Measurements from ENCODE around the gene ASNSD1. TPM values are rescaled to one million over a fixed set of nuclear protein-coding genes. Genes with fewer than 3 reads are reported as not detected.

ASNSD1 gene
- total and polyA plus RNA-seq, 2 experiments from 2014 or later, result 38.4 to 49.7 TPM

- no peaks in the 10 kb centered on the region for H3K9me3 Mint-ChIP-seq
- DNase-seq (ENCODE audit: low spot score), result no peak
- no peaks in the 10 kb centered on the region; the same call in 1 of the 2 replicates for H3K9me2 ChIP-seq (ENCODE audit: insufficient read depth)
- no peaks in the 10 kb centered on the region for H3K27me3 Mint-ChIP-seq (ENCODE audit: insufficient read depth, low read depth, poor library complexity)
- H3K27ac ChIP-seq (ENCODE audit: low read depth), result no peak overlapping the region
- peaks cover 11% of the 10 kb centered on the region; the same call in 1 of the 2 replicates for H3K4me1 ChIP-seq (ENCODE audit: insufficient read depth)
- peaks cover 11% of the 10 kb centered on the region for H3K4me1 Mint-ChIP-seq
- no peak for ATAC-seq
- H3K36me3 Mint-ChIP-seq (ENCODE audit: low read depth), result no peaks in the 10 kb centered on the region
- no peak overlapping the region for H3K4me3 ChIP-seq
- H3K36me3 ChIP-seq (ENCODE audit: insufficient read depth), result no peaks in the 10 kb centered on the region
- H3F3A ChIP-seq (replicated peaks; ENCODE audit: low read depth), result no peaks in the 10 kb centered on the region
- no peak for TF ChIP-seq STAT1 (IDR thresholded peaks at IDR 0.05; ENCODE audit: unreplicated experiment)
- no peak for TF ChIP-seq POLR2AphosphoS5 (IDR thresholded peaks at IDR 0.05; ENCODE audit: low read depth)
- no peak for TF ChIP-seq JUNB (IDR thresholded peaks at IDR 0.05; ENCODE audit: unreplicated experiment)
- no peak for TF ChIP-seq ZNF114 (CRISPR knock-in tag; IDR thresholded peaks at IDR 0.05)
- no peak for TF ChIP-seq REST (IDR thresholded peaks at IDR 0.05; ENCODE audit: unreplicated experiment)
- no peak for TF ChIP-seq EZH2 (IDR thresholded peaks at IDR 0.05; ENCODE audit: low read depth, unreplicated experiment)
- no peak for TF ChIP-seq CREB1 (CRISPR knock-in tag; IDR thresholded peaks at IDR 0.05; ENCODE audit: low read depth)
- no peak for TF ChIP-seq EZH2phosphoT487 (IDR thresholded peaks at IDR 0.05; ENCODE audit: unreplicated experiment)
- TF ChIP-seq ETS1 (IDR thresholded peaks at IDR 0.05), result no peak
- TF ChIP-seq ZNF331 (CRISPR knock-in tag; IDR thresholded peaks at IDR 0.05; ENCODE audit: low read depth), result no peak
- no peak for TF ChIP-seq ZNF462 (CRISPR knock-in tag; IDR thresholded peaks at IDR 0.05)
- TF ChIP-seq CTCF (conservative IDR thresholded peaks at IDR 0.05; ENCODE audit: low read depth in 2 of 2), result no peak
- TF ChIP-seq NANOG (IDR thresholded peaks at IDR 0.05; ENCODE audit: borderline replicate concordance), result no peak
- H4K20me1 ChIP-seq (replicated peaks; ENCODE audit: insufficient read depth), result no peaks in the 10 kb centered on the region
- no peaks in the 10 kb centered on the region for H3K79me2 ChIP-seq (replicated peaks; ENCODE audit: insufficient read depth)
- H3K4me2 ChIP-seq, result no peak overlapping the region
- H3K4me3 Mint-ChIP-seq, result no peak overlapping the region
- no peak overlapping the region for H3K27ac Mint-ChIP-seq
- no peaks in the 10 kb centered on the region for H3K27me3 ChIP-seq (ENCODE audit: insufficient read depth)
- H2AFZ ChIP-seq, result no peak overlapping the region
These were observed 22.8 kb upstream of the ASNSD1 start for GRCh38 chr2:189638301-189639006.

Data from GM23338 (cell line).